ENCODE results near the gene SFSWAP.

SFSWAP gene

DNA sequence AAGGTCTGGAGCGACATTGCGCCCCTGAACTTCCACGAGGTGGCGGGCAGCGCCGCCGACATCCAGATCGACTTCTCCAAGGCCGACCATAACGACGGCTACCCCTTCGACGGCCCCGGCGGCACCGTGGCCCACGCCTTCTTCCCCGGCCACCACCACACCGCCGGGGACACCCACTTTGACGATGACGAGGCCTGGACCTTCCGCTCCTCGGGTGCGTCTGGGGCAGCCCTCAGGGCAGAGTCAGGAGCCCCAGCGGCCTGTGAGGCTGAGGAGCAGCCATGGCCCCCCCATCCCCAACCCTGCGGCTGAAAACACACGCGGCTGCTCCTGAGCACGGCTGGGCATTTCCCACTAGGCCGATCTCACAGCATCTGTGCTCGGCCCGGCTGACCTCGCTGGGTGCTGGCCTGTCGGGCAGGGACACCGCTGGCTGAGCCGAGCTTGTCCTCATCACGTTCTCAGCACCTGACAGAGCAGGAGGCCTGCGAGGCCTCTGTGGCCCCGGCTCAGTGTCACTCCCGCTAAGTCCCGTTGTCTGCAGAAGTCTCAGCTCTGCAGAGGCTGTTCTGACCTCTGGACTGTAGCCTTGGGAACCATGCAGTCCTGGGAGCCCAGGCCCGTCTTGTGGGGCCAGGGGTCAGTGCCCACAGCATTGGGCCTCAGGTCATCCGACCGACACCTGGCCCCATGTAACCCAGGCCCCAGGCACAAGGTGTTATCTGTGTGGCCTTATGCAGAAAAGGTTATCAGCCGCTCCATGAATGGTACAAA is 129.9 kb downstream of the SFSWAP start:
- DNase-seq = no peak

GRCh38 chr12:131841547-131841946 is 130.7 kb downstream of the SFSWAP start:
- DNase-seq = no peak

GRCh38 chr12:131842169-131842568 is 131.3 kb downstream of the SFSWAP start:
- no peak for DNase-seq

DNA sequence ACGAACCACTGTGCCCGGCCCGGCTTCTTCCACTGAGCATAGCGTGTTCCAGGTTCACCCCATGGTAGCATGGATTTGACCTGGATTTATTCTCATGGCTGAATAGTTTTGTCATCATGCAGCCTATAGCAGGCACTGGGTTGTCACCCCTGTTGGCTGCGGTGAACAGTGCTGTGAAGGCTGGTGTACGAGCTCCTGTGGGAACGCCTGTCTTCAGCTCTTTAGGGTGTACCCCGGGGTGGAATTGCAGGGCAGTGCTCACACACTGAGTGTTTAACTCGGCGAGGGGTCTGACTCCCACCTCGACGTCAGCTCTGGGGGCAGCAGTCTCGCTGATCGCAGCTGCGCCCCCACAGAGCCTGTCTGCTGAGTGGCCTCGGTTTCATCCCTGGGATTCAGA is 132.6 kb downstream of the SFSWAP start:
- no peak for DNase-seq

DNA sequence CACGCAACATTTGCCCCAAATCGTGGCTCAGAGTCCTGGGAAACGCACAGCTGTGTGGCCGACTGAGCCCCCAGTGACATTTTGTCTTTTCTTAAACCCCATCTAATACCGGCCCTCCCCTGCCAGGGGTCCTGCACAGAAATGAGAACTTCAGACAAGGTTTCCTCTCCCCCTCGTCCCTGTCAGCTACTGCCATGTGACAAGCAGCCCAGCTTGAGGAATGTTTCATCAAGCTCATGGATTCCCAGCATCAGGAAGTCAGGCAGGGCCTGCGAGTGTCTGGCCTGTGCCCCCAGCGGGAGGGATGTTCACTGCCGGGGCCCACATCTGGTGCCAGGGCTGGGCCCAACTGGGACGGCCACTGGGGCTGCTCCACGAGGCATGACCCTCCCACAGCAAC is 133.2 kb downstream of the SFSWAP start:
- DNase-seq = no peak

DNA sequence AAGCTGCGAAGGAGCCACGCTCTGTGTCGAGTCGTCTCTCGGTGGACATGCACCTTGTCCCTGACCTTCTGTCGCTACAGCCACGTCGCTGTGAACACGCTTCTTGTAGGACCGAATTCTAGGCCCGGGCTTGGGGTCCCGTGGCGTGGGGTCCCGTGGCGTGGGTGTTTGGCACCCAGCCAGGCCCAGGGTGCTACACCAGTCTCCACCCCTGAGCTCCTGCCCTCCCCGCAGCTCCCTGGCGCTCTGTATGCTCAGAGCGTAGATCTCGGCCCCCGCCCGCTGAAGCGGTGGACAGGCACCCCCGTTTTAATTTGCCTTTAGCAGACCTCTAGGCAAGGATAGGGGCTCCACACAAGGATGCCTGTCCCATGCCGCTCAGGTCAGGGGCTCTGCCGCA is 133.8 kb downstream of the SFSWAP start:
- no peak for DNase-seq

DNA sequence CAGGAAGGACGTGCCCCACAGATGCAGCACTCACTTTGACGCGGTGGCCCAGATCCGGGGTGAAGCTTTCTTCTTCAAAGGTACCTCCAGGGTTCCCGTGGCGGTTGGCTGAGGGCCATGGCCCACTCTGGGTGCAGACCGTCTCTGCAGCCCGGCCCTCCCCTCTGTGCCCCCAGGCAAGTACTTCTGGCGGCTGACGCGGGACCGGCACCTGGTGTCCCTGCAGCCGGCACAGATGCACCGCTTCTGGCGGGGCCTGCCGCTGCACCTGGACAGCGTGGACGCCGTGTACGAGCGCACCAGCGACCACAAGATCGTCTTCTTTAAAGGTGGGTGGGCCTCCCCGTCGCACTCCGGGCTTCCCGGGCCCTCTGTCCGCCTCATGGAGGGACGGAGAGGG is 134.2 kb downstream of the SFSWAP start:
- DNase-seq = no peak

DNA sequence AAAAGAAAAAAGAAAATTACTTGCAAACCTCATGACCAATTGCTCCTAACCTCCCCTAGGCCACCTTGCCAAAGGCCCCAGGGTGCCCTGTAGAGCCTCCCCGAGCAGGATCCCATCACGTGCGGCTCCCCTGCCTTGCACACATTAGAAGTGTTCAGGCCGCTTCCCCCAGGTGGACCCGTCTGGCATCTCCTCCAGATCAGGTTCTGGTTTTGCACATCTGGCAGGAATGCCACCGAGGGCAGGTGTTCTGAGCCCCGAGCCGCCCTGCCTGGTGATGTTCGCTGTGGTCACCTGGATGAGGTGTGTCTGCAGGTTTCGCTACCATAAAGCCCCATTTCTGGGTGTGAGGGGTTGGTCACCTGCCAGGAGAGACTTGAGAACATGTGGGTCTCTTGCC is 136.6 kb downstream of the SFSWAP start:
- no peak for DNase-seq

DNA sequence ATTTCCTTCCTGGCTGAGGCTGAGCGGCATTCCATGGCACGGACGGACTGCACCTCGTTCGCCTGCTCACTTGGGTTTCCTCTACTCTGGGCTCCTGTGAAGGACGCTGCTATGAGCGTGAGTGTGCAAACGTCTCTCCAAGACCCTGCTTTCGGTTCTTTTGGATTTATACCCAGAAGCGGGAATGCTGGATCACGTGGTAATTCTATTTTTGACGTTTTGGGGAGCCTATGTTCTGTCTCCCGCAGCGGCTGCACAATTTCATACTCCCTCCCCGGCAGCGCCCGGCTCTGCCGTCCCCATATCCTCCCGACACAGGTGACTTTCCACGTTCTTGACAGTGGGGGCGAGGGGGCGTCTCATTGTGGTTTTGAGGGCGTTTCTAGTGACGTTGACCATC is 137.9 kb downstream of the SFSWAP start:
- DNase-seq = no peak
